GM12801 (cell line): ENCODE results near the gene DEXI.

ENCODE experiments used
- TF ChIP-seq, protein P1 (sequence below): IDR thresholded peaks from one replicate; pipeline ENCODE4 v1.5.1; 2011; ENCODE audit warnings: control low read depth; ENCODE audit not compliant: insufficient read length; ENCODE audit errors: extremely low read depth

Gene DEXI

DNA sequence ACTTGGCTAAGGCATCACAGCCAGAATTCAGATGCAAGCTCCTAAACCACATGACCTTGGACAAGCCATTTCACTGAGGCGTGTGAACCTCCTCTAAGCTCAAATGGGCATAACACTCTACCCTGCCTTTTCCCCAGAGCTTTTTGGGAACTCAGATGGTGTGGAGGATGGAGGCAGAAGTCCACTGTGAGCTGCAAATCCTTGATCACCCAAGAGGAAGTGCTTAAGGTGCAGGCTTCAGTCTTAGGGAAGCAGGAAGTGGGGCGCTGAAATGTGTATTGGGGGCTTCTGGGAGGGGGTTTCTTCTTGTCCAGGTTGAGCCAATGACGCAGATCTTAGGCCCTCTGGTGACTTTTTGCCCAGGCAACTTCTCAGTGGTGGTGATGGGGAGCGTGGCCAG is 52.4 kb downstream of the DEXI start:
- TF ChIP-seq, protein P1, sequence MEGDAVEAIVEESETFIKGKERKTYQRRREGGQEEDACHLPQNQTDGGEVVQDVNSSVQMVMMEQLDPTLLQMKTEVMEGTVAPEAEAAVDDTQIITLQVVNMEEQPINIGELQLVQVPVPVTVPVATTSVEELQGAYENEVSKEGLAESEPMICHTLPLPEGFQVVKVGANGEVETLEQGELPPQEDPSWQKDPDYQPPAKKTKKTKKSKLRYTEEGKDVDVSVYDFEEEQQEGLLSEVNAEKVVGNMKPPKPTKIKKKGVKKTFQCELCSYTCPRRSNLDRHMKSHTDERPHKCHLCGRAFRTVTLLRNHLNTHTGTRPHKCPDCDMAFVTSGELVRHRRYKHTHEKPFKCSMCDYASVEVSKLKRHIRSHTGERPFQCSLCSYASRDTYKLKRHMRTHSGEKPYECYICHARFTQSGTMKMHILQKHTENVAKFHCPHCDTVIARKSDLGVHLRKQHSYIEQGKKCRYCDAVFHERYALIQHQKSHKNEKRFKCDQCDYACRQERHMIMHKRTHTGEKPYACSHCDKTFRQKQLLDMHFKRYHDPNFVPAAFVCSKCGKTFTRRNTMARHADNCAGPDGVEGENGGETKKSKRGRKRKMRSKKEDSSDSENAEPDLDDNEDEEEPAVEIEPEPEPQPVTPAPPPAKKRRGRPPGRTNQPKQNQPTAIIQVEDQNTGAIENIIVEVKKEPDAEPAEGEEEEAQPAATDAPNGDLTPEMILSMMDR, result no peak

DNA sequence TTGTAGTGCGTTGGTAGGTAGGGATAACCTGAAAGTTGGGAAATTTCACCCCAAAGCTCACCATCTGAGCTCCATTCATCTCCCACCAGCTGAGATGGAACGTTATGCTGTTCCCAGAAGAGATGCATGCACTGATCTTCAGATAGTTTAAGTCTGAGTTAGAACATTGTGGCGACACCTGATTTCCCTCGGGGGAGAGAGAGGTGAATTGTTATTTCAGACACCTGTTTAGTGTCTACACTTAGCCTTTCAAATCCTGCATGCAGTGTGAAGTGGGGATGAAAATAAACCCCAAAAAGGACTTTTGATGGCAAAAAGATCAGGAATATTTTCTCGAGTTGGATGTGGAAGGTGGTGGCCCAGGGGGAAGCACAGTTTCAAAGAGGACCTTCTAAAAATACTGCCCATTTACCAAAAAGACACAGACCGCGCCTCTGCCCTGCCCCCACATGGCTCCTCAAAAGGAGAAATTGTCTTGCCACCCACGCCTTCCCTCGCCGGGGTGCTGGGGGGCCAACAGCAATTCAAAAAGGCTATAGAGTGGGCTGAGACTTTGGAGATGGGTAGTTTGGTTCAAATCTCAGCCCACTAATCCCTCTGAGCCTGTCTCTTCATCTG is 53.8 kb downstream of the DEXI start:
- TF ChIP-seq, protein P1, result no peak

DNA sequence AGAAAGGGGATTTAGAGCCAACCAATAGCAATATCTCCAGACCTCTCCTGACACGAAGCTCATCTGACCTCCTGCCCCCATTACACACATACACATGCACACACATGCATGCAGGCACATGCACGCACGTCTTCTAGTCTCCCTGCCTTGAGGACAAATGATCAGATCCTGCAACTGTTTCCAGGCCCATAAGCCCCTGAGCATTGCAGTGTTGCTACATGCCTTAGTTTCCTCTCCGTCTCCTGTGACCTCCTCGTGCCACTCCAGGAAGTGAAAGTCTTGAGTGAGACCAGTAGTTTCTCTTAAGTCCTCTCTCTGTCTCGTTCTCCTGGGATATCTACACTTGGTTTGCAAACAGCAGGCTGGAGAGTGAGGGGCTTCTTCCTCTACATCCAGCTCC is 57.0 kb downstream of the DEXI start:
- TF ChIP-seq, protein P1, result no peak

DNA sequence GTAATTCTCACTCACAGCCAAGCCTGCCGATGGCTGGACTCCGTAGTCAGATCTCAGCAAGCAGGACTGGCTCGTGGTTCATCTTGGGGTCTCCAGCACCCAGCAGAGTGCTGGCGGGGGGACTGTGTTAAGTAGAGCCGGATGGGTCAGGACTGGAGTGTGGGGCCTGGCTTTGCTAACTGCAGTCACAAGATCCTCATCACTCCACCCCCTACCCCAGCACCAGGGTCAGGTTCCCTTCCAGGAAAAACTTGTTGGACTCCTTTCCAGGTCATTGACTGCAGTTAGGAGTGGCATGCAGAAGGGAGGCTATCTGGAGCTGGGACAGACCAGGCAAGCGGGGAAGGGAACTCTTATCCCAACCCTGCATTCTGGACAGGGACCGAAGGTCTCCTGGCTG is 59.3 kb downstream of the DEXI start:
- TF ChIP-seq, protein P1, result no peak

DNA sequence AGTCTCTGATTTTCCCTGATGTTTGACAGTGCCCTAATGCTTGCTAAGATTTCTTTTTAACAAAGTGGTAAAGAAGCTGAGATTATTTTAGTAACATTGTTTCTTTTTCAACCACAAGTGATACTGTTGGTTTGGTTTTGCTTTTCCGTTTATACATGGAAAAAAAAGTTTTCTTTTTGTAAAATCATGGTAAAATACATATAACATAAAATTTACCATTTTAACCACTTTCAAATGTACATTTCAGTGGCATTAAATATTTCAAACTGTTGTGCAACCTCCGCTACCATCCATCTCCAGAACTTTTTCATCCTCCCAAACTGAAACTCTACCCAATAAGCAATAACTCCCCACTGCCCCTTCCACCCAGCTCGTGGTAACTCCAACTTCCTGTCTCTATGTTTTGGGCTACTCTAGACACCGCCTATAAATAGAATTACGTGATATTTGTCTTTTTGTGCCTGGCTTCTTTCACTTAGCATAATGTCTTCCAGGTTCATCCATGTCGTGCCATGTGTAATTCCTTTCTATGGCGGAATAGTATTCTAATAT is 60.7 kb downstream of the DEXI start:
- TF ChIP-seq, protein P1, result no peak

DNA sequence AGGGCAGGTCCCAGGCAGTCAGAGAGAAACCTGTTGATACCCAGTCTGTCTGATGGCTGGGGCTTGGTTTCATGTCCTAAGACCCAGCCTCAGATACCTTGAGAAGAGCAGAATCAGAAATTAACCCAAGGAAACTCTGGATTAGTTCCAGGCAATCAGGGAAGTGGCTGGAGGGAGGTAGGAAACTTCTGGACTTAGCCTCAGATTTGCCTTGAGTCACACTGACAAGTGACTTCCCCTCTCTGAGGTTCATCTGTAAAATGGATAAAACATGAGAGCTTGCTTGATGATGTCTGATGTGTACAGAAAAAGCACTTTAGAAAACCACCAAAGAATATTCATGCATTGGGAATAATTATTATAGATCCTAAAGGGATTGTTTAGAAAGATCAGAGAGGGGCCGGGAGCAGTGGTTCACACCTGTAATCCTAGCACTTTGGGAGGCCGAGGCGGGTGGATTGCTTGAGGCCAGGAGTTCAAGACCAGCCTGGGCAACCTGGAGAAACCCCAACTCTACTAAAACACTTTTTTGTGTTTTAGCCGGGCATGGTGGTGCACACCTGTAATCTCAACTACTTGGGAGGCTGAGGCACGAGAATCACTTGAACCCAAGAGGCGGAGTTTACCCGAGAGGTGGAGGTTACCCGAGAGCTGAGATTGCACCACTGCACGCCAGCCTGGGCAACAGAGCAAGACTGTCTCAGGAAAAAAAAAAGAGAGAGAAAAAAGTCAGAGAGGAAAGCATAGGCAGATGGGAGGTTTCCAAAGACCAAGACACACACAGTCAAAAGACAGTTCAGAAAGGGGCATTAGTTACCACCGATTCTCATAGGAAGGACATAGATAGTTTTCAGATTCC is 61.4 kb downstream of the DEXI start:
- TF ChIP-seq, protein P1, result no peak

DNA sequence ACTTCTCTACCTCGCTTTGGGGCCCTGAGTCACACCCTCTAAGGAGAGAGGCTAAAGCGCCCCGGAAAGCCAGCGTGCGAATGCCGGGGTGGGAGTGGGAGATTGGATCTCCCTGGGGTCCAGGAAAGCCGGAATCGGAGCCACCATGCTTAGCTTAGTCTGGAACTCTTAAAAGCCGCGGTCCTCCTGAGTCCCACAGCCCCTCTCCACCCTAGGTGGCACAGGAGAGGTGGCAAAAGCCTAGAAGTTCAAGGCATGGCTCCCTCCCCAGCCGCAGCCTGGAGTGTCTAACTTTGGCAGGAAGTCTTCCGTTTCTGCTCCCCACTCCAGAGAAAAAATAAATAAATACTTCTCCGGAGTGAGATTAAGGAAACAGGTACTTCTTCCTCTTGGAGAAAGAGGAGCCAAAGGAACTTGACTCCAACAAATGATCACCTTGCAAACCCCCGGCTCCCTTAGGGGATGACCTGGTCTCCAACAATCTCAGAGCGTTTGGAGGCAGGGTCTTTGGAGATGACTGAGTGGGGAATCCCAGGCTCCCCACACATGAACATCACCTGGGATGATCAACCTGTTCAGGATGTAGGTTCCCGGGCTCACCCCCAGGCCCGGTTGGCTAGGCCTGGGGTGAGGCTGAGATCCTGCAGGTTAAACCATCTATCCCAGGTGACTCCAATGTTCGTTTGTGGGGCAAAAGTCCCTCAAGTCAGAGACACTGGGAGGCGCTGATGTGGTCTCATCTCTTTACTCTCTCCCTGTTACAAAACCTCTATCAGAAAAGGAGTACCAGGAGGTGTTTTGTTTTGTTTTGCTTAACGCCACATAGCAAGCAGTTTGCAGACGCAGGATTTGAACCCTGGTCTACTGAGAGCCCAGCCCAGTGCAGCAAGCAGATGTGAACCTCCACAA is 62.3 kb downstream of the DEXI start:
- TF ChIP-seq, protein P1, result no peak
